HCT116 (cell line): Measurements from ENCODE around the gene ZNF20. TPM values are rescaled to one million over a fixed set of nuclear protein-coding genes. Genes with fewer than 3 reads are reported as not detected.

Experiments used
- ATAC-seq: fragments of 200-7000 bp; cut with Tn5 transposase; 2 replicates; pipeline ENCODE4 v1.9.1; 2020; ENCODE audit warnings: mild to moderate bottlenecking, moderate library complexity
- BruUV-seq: library from RNA; stranded (reverse); fragments of 400-500 nt; replicated peaks from 2 replicates; lab custom pipeline; 2021; lab: Mats Ljungman, UMichigan
- CTCF ChIA-PET: fragments of 300-600 bp; sonication (Branson Sonifier 250); formaldehyde crosslinking; loops from one replicate; lab custom pipeline; 2021; ENCODE audit warnings: antibody characterized with exemption; lab: Charles Lee
- POLR2A ChIA-PET: fragments of 300-600, 350-600 bp; sonication (Branson Sonifier 250); formaldehyde crosslinking; loops from one replicate; lab custom pipeline; 2021; ENCODE audit warnings: antibody characterized with exemption; lab: Charles Lee
- RAD21 ChIA-PET, 2 experiments: fragments of 300-600 bp; sonication (Branson Sonifier 250); formaldehyde crosslinking; loops; one replicate each; lab custom pipeline; 2023; ENCODE audit warnings: low total read pairs in 2 of 2; ENCODE audit not compliant: uncharacterized antibody in 2 of 2, unreplicated experiment in 2 of 2, low non-redundant PET in 1 of 2; lab: Charles Lee
- DNase-seq: peaks from one replicate; pipeline ENCODE4 v3.0.0-alpha.2; 2010; ENCODE audit warnings: low read depth, low spot score
- H2AFZ ChIP-seq: fragments of 200-600 bp; shearing (Covaris generic), sonication (generic); 2 replicates; pipeline ENCODE4 v1.6.1; 2017; ENCODE audit warnings: low read depth, mixed run types, mixed read lengths, antibody characterized with exemption, low read length; ENCODE audit not compliant: poor library complexity, severe bottlenecking
- H3K27ac ChIP-seq: 2 replicates; pipeline ENCODE4 v1.5.1; 2012; ENCODE audit warnings: low read depth, low read length
- H3K27me3 ChIP-seq: fragments of 200-600 bp; sonication (generic); 2 replicates; pipeline ENCODE4 v1.6.1; 2016; ENCODE audit warnings: mixed run types, low read length, mixed read lengths; ENCODE audit not compliant: insufficient read depth
- H3K36me3 ChIP-seq, 2 experiments: fragments of 200-500 bp in 1 of 2; fragments of 200-600 bp in 1 of 2; sonication (Bioruptor generic) in 1 of 2; sonication (generic) in 1 of 2; 2 replicates each; pipeline versions ENCODE4 v1.5.1 to v1.6.1; 2014 to 2016; ENCODE audit warnings: low read length in 2 of 2, inconsistent platforms in 1 of 2, mixed read lengths in 1 of 2, mixed run types in 1 of 2; ENCODE audit not compliant: insufficient read depth in 2 of 2, control insufficient read depth in 1 of 2
- H3K4me1 ChIP-seq, 2 experiments: fragments of 200-600 bp in 1 of 2; sonication (generic) in 1 of 2; 2 replicates each; pipeline versions ENCODE4 v1.5.1 to v1.6.1; 2012 to 2017; ENCODE audit warnings: low read length in 2 of 2, inconsistent platforms in 1 of 2, mild to moderate bottlenecking in 1 of 2, mixed read lengths in 1 of 2, mixed run types in 1 of 2, moderate library complexity in 1 of 2; ENCODE audit not compliant: insufficient read depth in 2 of 2, control insufficient read depth in 1 of 2
- H3K4me2 ChIP-seq: fragments of 200-600 bp; sonication (generic); 2 replicates; pipeline ENCODE4 v1.6.1; 2017; ENCODE audit warnings: mixed run types, low read length, mixed read lengths
- H3K4me3 ChIP-seq, 2 experiments: fragments of 200-600 bp in 1 of 2; sonication (generic) in 1 of 2; replicated peaks in 1 of 2; 2 replicates each; pipeline ENCODE4 v1.5.1; 2011 to 2016; ENCODE audit warnings: low read length in 2 of 2, control low read depth in 1 of 2, low read depth in 1 of 2, mild to moderate bottlenecking in 1 of 2, mixed read lengths in 1 of 2, mixed run types in 1 of 2
- H3K79me2 ChIP-seq: fragments of 200-600 bp; sonication (generic); 2 replicates; pipeline ENCODE4 v1.6.1; 2017; ENCODE audit warnings: mild to moderate bottlenecking, mixed run types, low read length, moderate library complexity, mixed read lengths; ENCODE audit not compliant: insufficient read depth
- H3K9ac ChIP-seq: fragments of 200-600 bp; sonication (generic); 2 replicates; pipeline ENCODE4 v1.6.1; 2016; ENCODE audit warnings: low read length, mixed read lengths
- H3K9me2 ChIP-seq: fragments of 200-600 bp; sonication (generic), shearing (Covaris generic); 2 replicates; pipeline ENCODE4 v1.6.1; 2017; ENCODE audit warnings: mixed run types, mild to moderate bottlenecking, moderate library complexity; ENCODE audit not compliant: insufficient read depth
- H3K9me3 ChIP-seq, 2 experiments: fragments of 200-500 bp in 1 of 2; fragments of 200-600 bp in 1 of 2; sonication (Bioruptor generic) in 1 of 2; sonication (generic) in 1 of 2; 2 replicates each; pipeline ENCODE4 v1.6.1; 2014 to 2017; ENCODE audit warnings: low read length in 2 of 2, mixed read lengths in 2 of 2, inconsistent platforms in 1 of 2, low read depth in 1 of 2, mild to moderate bottlenecking in 1 of 2, mixed run types in 1 of 2, moderate library complexity in 1 of 2; ENCODE audit not compliant: control insufficient read depth in 1 of 2, insufficient read depth in 1 of 2
- H4K20me1 ChIP-seq: fragments of 200-600 bp; sonication (generic), shearing (Covaris generic); 2 replicates; pipeline ENCODE4 v1.6.1; 2017; ENCODE audit warnings: mixed run types, mild to moderate bottlenecking, moderate library complexity; ENCODE audit not compliant: insufficient read depth
- ATF3 ChIP-seq: IDR thresholded peaks from 2 replicates; pipeline ENCODE4 v1.6.1; 2012
- CEBPB ChIP-seq: IDR thresholded peaks from 2 replicates; pipeline ENCODE4 v1.6.1; 2012; ENCODE audit warnings: low read depth
- CTCF ChIP-seq, 3 experiments: fragments of 200-600 bp in 1 of 3; sonication (generic) in 1 of 3; IDR thresholded peaks in 2 of 3; conservative IDR thresholded peaks in 1 of 3; 2 replicates each; pipeline ENCODE4 v1.5.1; 2012 to 2017; ENCODE audit warnings: low read depth in 2 of 3, low read length in 2 of 3, antibody characterized with exemption in 1 of 3, borderline replicate concordance in 1 of 3, control low read depth in 1 of 3, mild to moderate bottlenecking in 1 of 3, mixed read lengths in 1 of 3, mixed run types in 1 of 3, moderate library complexity in 1 of 3; ENCODE audit not compliant: insufficient read depth in 1 of 3
- EGR1 ChIP-seq: IDR thresholded peaks from 2 replicates; pipeline ENCODE4 v1.6.1; 2012; ENCODE audit warnings: low read depth
- EZH2phosphoT487 ChIP-seq: fragments of 200-600 bp; IDR thresholded peaks from 2 replicates; pipeline ENCODE4 v1.6.1; 2018; ENCODE audit warnings: antibody characterized with exemption, borderline replicate concordance
- MAX ChIP-seq: IDR thresholded peaks from 2 replicates; pipeline ENCODE4 v1.6.1; 2012
- POLR2A ChIP-seq: IDR thresholded peaks from 2 replicates; pipeline ENCODE4 v1.7.0; 2011; ENCODE audit warnings: borderline replicate concordance; ENCODE audit not compliant: insufficient read depth, insufficient read length; ENCODE audit errors: extremely low read depth
- POLR2AphosphoS5 ChIP-seq: IDR thresholded peaks from 2 replicates; pipeline ENCODE4 v1.6.1; 2011; ENCODE audit warnings: mild to moderate bottlenecking, low read depth, low read length, moderate library complexity
- SIN3A ChIP-seq: IDR thresholded peaks from 2 replicates; pipeline ENCODE4 v1.6.1; 2012; ENCODE audit warnings: low read depth
- SP1 ChIP-seq: IDR thresholded peaks from 2 replicates; pipeline ENCODE4 v1.6.1; 2012; ENCODE audit warnings: low read depth
- SRF ChIP-seq: IDR thresholded peaks from 2 replicates; pipeline ENCODE4 v1.6.1; 2012; ENCODE audit warnings: low read depth
- TCF7L2 ChIP-seq: IDR thresholded peaks from 2 replicates; pipeline ENCODE4 v1.7.0; 2011; ENCODE audit warnings: borderline replicate concordance, inconsistent platforms; ENCODE audit not compliant: insufficient read depth, insufficient read length; ENCODE audit errors: extremely low read depth
- ZBTB33 ChIP-seq: IDR thresholded peaks from 2 replicates; pipeline ENCODE4 v1.6.1; 2011; ENCODE audit warnings: mild to moderate bottlenecking, low read length, moderate library complexity; ENCODE audit not compliant: insufficient replicate concordance; ENCODE audit errors: extremely low read depth
- ZFX ChIP-seq: fragments of 450-650 bp; IDR thresholded peaks from 2 replicates; pipeline ENCODE4 v1.6.1; 2017
- ZNF274 ChIP-seq: fragments of 200-500 bp; sonication (Bioruptor generic); IDR thresholded peaks from 2 replicates; pipeline ENCODE4 v1.6.1; 2014; ENCODE audit warnings: mild to moderate bottlenecking, low read depth, low read length, inconsistent platforms
- intact Hi-C: fragments of 100-400 bp; cut with micrococcal nuclease; formaldehyde crosslinking; loops from 2 replicates; pipeline ENCODE4 v1.10.0; 2022
- total RNA-seq: library from RNA; stranded (reverse); gene quantifications from one replicate; pipeline ENCODE4 v1.2.1, GENCODE V29; 2021; ENCODE audit not compliant: unreplicated experiment

ZNF20 gene
- total RNA-seq, 1 experiment from 2014 or later = 1.0 TPM

- H3K27me3 ChIP-seq = no peaks in the 10 kb centered on the region
- no peak overlapping the region for H2AFZ ChIP-seq
- no peaks in the 10 kb centered on the region for H3K4me1 ChIP-seq
- no peak overlapping the region for H3K27ac ChIP-seq
- no peak overlapping the region for H3K4me2 ChIP-seq
- no peaks in the 10 kb centered on the region for H3K79me2 ChIP-seq
- POLR2A ChIA-PET = no interaction called here
- CTCF ChIA-PET = no interaction called here
- no peak overlapping the region for H3K4me3 ChIP-seq
- intact Hi-C loops = no loop called here
- no peaks in the 10 kb centered on the region for H3K36me3 ChIP-seq
- no peaks in the 10 kb centered on the region for H4K20me1 ChIP-seq
- RAD21 ChIA-PET = no interaction called here
- no peaks in the 10 kb centered on the region for H3K9me2 ChIP-seq
- ATAC-seq = no peak
- peaks cover 0 to 5% of the 10 kb centered on the region in 2 experiments; a peak in 2 of 4 replicates for H3K9me3 ChIP-seq
- no peak for TF ChIP-seq ZNF274
- no peak for TF ChIP-seq POLR2AphosphoS5
- no peak for TF ChIP-seq ZBTB33
- no peak for TF ChIP-seq ZFX
- TF ChIP-seq SIN3A = no peak
- TF ChIP-seq MAX = no peak
- TF ChIP-seq EGR1 = no peak
- TF ChIP-seq SRF = no peak
- no peak for TF ChIP-seq EZH2phosphoT487
- no peak for TF ChIP-seq SP1
- TF ChIP-seq CTCF (IDR thresholded peaks at IDR 0.05 in 2 of 3, conservative IDR thresholded peaks at IDR 0.05 in 1 of 3; ENCODE audit: borderline replicate concordance in 1 of 3, insufficient read depth in 1 of 3, low read depth in 2 of 3, low read length in 2 of 3) = no peak
- TF ChIP-seq TCF7L2 = no peak
- no peak for TF ChIP-seq CEBPB
- TF ChIP-seq ATF3 = no peak
- TF ChIP-seq POLR2A = no peak
- no peak for DNase-seq
- no peak overlapping the region for H3K9ac ChIP-seq
- BruUV-seq = no TSS peak
These were observed 22.8 kb downstream of the ZNF20 start for GRCh38 chr19:12117201-12117970.
